Prostate gland (tissue), 2 donors: ENCODE data around the gene NOL7. TPM values are rescaled to one million over a fixed set of nuclear protein-coding genes. Genes with fewer than 3 reads are reported as not detected.

ENCODE experiments used
- DNase-seq: peaks from one replicate; pipeline ENCODE4 v3.0.0-alpha.2; 2019; ENCODE audit warnings: low spot score
- H3K27ac ChIP-seq, 2 donors: fragments of 200-600 bp; sonication (generic); 2 replicates each; pipeline ENCODE4 v1.5.1; 2017 to 2019
- H3K27me3 ChIP-seq: fragments of 200-600 bp; sonication (generic); replicated peaks from 2 replicates; pipeline ENCODE4 v1.5.1; 2019; ENCODE audit not compliant: insufficient read depth
- H3K36me3 ChIP-seq, 2 donors: fragments of 200-600 bp; sonication (generic); 1 replicate in 1 of 2; 2 replicates in 1 of 2; pipeline versions ENCODE4 v1.5.1 to v1.8.1; 2017 to 2019
- H3K4me1 ChIP-seq: fragments of 200-600 bp; sonication (generic); replicated peaks from 2 replicates; pipeline ENCODE4 v1.5.1; 2019
- H3K4me3 ChIP-seq, 2 donors: fragments of 200-600 bp; sonication (generic); 2 replicates each; pipeline ENCODE4 v1.5.1; 2017 to 2019
- H3K9me3 ChIP-seq: fragments of 200-600 bp; sonication (generic); 2 replicates; pipeline ENCODE4 v1.5.1; 2017
- CTCF ChIP-seq, 4 experiments: fragments of 200-600 bp in 2 of 4; fragments of 450-650 bp in 2 of 4; sonication (generic) in 2 of 4; IDR thresholded peaks; 1 replicate in 3 of 4; 2 replicates in 1 of 4; pipeline ENCODE4 v1.5.1; 2016 to 2019; ENCODE audit warnings: antibody characterized with exemption in 4 of 4, mild to moderate bottlenecking in 2 of 4, moderate library complexity in 2 of 4
- POLR2A ChIP-seq: fragments of 450-650 bp; IDR thresholded peaks from one replicate; pipeline ENCODE4 v1.6.1; 2016; ENCODE audit warnings: antibody characterized with exemption, mild to moderate bottlenecking
- POLR2AphosphoS5 ChIP-seq: sonication (generic); formaldehyde crosslinking; IDR thresholded peaks from one replicate; pipeline ENCODE4 v1.6.1; 2017; ENCODE audit warnings: antibody characterized with exemption
- WGBS: methylation state at CpG from one replicate; pipeline ENCODE4 v1.1.5; 2018; 5-methylcytosine and 5-hydroxymethylcytosine counted together
- intact Hi-C: fragments of 100-400 bp; cut with DNase I; formaldehyde crosslinking; loops from one replicate; pipeline ENCODE4 v1.14.2; 2022
- total RNA-seq, 2 donors: library from RNA; depleted of rRNA; stranded (reverse); fragments of >200 nt; gene quantifications; one replicate each; pipeline ENCODE4 v1.1.0, GENCODE V29; 2016

Gene NOL7
- total RNA-seq, 2 donors from 2014 or later: 68.3 to 108 TPM

- TF ChIP-seq POLR2A (no peak), POLR2AphosphoS5 (no peak), CTCF (IDR thresholded peaks at IDR 0.05) (no peak)
- Histone ChIP-seq H3K4me3 (no peak overlapping the region), H3K4me1 (no peaks in the 10 kb centered on the region), H3K27me3 (no peaks in the 10 kb centered on the region), H3K36me3 (peaks cover 0 to 3% of the 10 kb centered on the region in 2 donors), H3K9me3 (no peaks in the 10 kb centered on the region), H3K27ac (no peak overlapping the region)
- WGBS: 95% methylated on average over 21 of the region's 21 CpGs
- no peak for DNase-seq
- intact Hi-C loops: no loop called here
These were observed 23.8 kb upstream of the NOL7 start for GRCh38 chr6:13591205-13591921.

GRCh38 chr6:13593103-13593502, 22.0 kb upstream of the NOL7 start:
- H3K36me3 ChIP-seq: peaks cover 0 to 3% of the 10 kb centered on the region in 2 donors
- H3K4me1 ChIP-seq: no peaks in the 10 kb centered on the region
- intact Hi-C loops: no loop called here
- 70% methylated on average over 6 of the region's 6 CpGs for WGBS
- no peaks in the 10 kb centered on the region for H3K27me3 ChIP-seq
- TF ChIP-seq CTCF (IDR thresholded peaks at IDR 0.05): no peak
- no peak for TF ChIP-seq POLR2A
- no peak for TF ChIP-seq POLR2AphosphoS5
- no peak overlapping the region for H3K4me3 ChIP-seq
- no peak overlapping the region for H3K27ac ChIP-seq
- no peak for DNase-seq
- no peaks in the 10 kb centered on the region for H3K9me3 ChIP-seq

GRCh38 chr6:13593720-13594119, 21.4 kb upstream of the NOL7 start:
- TF ChIP-seq POLR2A (no peak), POLR2AphosphoS5 (no peak), CTCF (IDR thresholded peaks at IDR 0.05) (no peak)
- H3K27me3 ChIP-seq: no peaks in the 10 kb centered on the region
- 86% methylated on average over 6 of the region's 6 CpGs for WGBS
- H3K4me3 ChIP-seq: no peak overlapping the region
- H3K36me3 ChIP-seq: peaks cover 0 to 3% of the 10 kb centered on the region in 2 donors
- no peaks in the 10 kb centered on the region for H3K9me3 ChIP-seq
- intact Hi-C loops: no loop called here
- DNase-seq: no peak
- no peak overlapping the region for H3K27ac ChIP-seq
- H3K4me1 ChIP-seq: no peaks in the 10 kb centered on the region

- Histone ChIP-seq H3K36me3 (peaks cover 0 to 3% of the 10 kb centered on the region in 2 donors), H3K4me1 (no peaks in the 10 kb centered on the region), H3K27me3 (no peaks in the 10 kb centered on the region), H3K4me3 (no peak overlapping the region), H3K27ac (no peak overlapping the region), H3K9me3 (no peaks in the 10 kb centered on the region)
- TF ChIP-seq POLR2AphosphoS5 (no peak), CTCF (IDR thresholded peaks at IDR 0.05) (no peak)
- intact Hi-C loops: no loop called here
- no peak for DNase-seq
- WGBS: 93% methylated on average over 4 of the region's 4 CpGs
These were observed 18.1 kb upstream of the NOL7 start for GRCh38 chr6:13597073-13597472.

GRCh38 chr6:13600036-13600435, 15.1 kb upstream of the NOL7 start:
- 86% methylated on average over 6 of the region's 6 CpGs for WGBS
- H3K4me1 ChIP-seq: no peaks in the 10 kb centered on the region
- intact Hi-C loops: no loop called here
- no peaks in the 10 kb centered on the region for H3K9me3 ChIP-seq
- no peak overlapping the region for H3K27ac ChIP-seq
- H3K36me3 ChIP-seq: peaks cover 0 to 3% of the 10 kb centered on the region in 2 donors
- no peak for TF ChIP-seq CTCF (IDR thresholded peaks at IDR 0.05)
- TF ChIP-seq POLR2AphosphoS5: no peak
- TF ChIP-seq POLR2A: no peak
- no peaks in the 10 kb centered on the region for H3K27me3 ChIP-seq
- no peak for DNase-seq
- H3K4me3 ChIP-seq: no peak overlapping the region
